Stimulated activated CD4-positive, alpha-beta T cell treated with anti-CD3 and anti-CD28 coated beads, TNF-alpha, amount 100 ng/mL, for 48 hours (primary cell): Measurements from ENCODE around the gene VIP.
"Not testable (repeated sequence)": the region's sequence is repeated elsewhere in the genome, so short reads cannot be mapped to it uniquely, and the experiment has no call there.

Experiments used
- DNase-seq, 3 donors: peaks; one replicate each; pipeline ENCODE4 v3.0.0-alpha.2; 2020; ENCODE audit warnings: low read depth in 3 of 3

The VIP gene

DNA sequence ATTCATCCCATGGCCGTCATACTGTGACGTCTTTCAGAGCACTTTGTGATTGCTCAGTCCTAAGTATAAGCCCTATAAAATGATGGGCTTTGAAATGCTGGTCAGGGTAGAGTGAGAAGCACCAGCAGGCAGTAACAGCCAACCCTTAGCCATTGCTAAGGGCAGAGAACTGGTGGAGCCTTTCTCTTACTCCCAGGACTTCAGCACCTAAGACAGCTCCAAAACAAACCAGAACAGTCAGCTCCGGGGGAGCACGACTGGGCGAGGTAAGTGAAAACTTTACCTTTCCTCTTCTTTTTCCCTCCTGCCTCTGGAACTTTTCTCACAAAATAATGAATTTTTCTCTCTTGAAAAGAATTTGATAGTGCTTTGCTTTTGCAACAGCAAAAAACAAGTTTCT lies at the start of gene VIP:
VIP (plus strand) TSS at position 104 of the 400 bp plus-strand sequence. CDS start 1,381 bp downstream, outside the sequence.
- no peak for DNase-seq

- no peak for DNase-seq
These were observed 49.3 kb upstream of the VIP start for GRCh38 chr6:152701081-152701862.

GRCh38 chr6:152701863-152702401 lies 48.7 kb upstream of the VIP start:
- DNase-seq = no peak

DNA sequence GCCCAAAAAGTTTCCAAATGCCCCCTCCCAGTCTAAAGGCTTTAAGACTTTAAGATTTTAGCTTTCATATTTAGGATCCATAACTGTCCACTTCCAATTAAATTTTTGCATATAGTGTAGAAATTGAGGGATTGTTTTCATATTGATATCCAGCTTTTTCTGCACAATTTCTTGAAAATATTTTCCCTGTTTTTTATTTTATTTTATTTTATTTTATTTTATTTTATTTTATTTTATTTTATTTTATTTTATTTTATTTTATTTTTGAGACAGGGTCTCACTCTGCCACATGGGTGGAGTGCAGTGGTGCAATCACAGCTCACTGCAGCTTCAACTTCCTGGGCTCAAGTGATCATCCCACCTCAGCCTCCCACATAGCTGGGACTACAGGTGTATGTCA lies 46.8 kb upstream of the VIP start:
- DNase-seq = not testable (repeated sequence)

DNA sequence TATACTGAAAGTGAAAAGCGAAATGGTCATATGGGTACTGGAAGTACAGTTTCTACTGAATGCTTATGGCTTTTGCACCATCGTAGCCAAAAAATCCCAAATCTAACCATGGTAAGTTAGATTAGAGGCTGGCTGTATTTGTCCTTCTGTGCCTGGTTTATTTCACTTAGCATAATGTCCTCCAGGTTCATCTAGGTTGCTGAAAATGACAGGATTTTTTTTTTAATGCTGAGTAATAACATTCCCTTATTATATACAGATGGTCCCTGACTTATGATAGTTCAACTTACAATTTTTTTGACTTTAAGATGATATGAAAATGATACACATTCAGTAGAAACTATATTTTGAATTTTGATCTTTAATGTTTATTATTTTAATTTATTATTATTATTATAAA lies 45.3 kb upstream of the VIP start:
- no peak for DNase-seq

DNA sequence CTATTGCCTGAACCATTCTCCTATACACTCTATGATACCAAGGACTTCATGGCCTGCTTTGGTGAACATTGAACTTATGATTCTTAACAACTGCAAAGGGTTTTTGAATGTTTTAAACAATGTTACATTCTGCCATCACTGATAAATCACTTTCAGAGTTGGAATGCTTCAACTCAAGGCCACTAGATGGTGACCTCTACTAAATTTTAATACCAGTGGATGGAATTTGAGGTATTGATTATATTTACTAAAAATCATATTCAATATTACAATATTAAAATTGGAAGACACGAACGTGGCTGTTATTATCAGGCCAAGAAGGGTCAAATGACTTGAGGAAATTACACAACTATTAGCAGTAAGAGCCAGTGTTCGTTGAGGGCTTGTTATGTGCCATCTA lies 34.3 kb upstream of the VIP start:
- no peak for DNase-seq

DNA sequence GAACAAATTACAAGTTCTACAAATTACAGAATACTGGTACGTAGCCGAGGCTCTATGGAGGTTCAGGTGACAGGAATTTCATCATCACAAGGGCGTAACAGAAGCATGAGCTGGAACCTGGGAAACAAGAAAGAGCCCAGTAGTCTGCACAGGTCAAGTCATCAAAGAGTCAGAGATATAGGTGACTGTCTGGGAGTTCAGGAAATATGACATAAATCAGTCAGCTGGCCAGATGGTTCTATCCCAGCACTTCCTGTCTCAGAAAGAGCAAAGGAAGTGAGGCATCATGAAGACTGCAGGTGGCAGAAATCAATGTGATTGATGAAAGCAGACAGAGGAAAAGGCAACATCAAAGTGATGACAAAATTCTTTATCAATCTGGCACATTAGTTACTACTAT lies 29.6 kb upstream of the VIP start:
- DNase-seq = no peak

- no peak for DNase-seq
These were observed 28.6 kb upstream of the VIP start for GRCh38 chr6:152721956-152722355.

DNA sequence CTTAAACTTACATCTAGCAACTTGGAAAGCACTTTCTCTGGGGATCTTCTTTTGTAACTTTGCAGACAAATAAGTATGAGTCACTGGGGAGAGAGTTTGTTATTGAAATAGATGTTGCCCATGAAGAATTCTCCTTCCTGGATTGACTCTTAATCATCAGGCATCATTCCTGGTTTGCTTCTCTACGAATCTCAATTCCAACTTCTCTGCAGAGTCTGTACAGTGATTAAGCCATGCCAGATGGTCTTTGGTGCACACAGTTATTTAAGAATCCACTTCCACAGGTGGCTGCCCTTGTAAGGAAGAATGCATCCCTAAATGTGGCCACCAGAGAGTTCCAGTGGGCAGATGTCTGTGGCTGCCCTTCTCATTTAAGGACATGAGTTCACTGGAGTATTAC lies 27.2 kb upstream of the VIP start:
- no peak for DNase-seq

DNA sequence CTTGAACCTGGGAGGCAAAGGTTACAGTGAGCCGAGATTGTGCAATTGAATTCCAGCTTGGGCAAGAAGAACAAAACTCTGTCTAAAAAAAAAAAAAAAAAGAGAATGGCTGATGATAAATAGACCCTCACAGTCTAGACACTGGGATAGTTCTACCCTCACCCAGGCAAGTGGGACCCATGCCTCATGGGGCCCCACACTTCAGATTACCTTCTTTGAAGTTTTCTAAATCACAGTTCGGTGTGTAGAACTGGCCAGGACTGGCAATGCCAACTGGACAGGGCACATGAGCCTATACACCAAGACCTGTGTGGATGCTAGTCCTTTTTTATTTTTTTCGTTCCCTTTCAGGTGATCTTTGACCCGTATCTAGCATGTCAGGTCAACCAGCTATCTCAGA lies 24.3 kb upstream of the VIP start:
- no peak for DNase-seq

DNA sequence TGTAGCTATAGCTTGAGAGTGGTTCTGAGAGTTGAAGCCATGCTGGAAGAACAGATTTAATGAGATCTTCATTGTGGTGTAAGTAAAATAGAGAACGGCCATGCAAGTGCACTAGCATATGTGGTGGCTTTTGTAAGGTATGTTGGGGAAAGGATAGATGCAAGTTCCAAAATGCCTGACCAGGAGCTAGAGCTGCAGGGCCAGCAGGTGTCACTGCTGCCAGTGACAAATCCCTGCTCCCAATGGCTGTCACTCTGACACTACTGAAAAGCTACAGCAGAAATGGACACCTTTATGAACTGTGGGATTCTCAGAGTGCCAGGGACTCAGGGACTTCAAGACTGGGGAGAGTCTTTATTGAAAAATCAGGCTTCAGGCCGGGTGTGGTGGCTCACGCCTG lies 23.1 kb upstream of the VIP start:
- DNase-seq = no peak

DNA sequence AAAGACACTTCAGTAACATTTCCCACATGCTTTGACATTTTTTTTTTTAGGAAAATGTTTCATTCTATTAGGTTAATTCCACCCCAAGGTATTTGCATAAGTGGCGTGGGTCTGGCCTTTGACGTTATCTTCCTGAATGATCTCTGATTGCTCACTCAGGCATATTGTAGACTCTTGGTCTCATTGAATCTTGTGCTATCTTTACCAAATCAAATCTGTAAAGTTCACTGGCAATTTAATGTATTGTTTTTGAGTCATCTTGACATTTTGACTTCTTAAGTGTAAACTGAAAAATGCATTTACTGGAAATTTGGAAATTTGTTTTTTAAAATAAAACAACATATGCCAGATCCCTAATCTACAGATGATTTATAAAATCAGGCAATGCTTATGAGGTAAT lies 16.0 kb upstream of the VIP start:
- no peak for DNase-seq

DNA sequence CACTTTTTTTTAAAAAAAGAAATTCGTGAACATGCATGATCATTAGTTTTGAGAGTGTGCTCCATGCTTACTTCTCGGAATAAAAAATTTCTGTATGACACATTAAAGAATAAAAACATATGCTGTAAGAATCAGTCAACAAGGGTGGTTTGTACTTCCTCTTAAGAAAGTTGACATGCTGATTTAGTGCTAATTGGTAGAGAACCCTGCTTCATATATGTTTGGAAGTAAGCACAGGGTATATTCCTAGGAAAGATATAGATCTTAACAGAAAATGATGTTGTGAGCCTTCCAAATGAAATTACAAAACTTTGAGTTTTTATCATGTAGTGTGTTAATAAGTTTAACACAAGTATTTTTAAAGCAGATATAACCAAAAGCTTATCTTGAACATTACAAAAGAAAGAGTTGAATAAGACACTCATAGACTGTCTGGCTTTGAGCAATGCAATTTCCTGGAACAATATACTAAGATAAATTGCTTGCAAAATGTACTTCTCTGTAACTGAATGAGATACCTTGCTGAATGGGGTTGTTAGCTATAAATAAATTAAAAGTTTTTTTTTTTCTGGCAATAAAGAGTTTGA lies 13.8 kb upstream of the VIP start:
- no peak for DNase-seq

DNA sequence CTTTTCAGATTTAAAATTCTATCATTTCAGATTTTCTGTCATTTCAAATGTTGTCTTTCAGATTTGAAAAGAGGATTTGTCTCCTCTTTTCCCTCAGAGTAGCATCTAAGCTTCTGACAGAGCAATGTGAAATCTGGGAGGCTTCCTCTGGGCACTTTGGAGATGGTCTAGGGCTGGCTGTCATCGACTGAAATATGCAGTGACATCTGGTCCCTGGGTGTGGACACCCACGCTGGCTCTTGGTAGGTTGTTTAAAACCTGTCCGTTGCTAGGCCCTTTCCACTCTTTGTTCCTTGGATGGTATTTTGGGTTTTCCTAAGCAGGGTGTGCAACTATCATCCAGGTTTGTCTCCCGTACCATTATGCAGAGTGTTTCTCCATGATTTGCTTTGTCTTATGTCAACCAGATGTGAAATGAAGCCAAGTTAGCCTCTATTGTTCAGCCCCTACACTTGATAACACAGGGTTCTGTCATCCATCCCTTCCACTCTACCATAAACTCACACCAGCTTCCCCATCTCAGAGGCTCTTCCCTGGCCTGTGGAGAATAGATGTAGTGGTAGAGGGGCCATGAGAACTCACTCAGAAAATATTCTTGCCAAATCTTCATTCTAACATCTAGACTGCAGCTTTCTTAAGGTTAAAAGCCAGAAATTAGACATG lies 5.0 kb upstream of the VIP start:
- DNase-seq = no peak

GRCh38 chr6:152746172-152746553 lies 4.4 kb upstream of the VIP start:
- DNase-seq = no peak

DNA sequence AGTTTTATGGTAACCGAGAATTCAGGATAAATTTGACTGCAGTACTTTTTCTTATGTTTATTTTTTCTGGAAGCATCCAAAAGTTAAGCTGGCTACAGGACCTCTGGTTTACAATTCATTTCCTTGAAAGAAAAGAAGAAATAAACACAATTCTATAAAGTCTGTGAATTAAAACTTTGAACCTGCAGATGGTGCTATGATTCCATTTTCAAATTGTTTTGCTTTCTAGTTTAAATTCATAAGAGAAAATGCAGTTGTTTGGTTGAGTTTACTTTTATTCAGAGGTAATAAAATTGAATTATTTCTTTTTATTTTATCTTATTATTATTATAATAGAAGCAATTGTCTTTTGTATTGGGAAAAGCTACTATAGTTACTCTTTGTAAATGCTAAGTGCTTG lies 1.8 kb upstream of the VIP start:
- DNase-seq = no peak

DNA sequence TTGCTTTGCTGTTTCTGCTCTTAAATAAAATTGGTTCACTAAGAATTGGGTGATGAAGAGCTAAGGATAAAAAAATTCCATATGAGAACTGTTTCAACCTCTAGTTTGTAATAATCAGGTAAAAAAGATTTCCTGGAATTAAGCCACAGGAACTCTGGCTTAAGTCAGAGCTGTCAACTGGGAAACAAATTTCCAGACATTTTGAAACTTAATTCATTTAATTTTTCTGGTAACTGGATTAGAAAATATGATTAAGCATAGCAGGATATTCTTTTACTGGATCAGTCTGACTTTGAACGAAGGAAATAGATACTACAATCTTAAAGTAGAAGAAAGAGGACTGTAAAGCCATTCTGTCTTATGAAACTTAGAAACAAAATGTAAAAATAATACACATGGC lies 1.3 kb upstream of the VIP start:
- DNase-seq = no peak

GRCh38 chr6:152765331-152765730 lies 14.7 kb downstream of the VIP start:
- no peak for DNase-seq

GRCh38 chr6:152769159-152769558 lies 18.6 kb downstream of the VIP start:
- DNase-seq = no peak

GRCh38 chr6:152769993-152770392 lies 19.4 kb downstream of the VIP start:
- DNase-seq = no peak

DNA sequence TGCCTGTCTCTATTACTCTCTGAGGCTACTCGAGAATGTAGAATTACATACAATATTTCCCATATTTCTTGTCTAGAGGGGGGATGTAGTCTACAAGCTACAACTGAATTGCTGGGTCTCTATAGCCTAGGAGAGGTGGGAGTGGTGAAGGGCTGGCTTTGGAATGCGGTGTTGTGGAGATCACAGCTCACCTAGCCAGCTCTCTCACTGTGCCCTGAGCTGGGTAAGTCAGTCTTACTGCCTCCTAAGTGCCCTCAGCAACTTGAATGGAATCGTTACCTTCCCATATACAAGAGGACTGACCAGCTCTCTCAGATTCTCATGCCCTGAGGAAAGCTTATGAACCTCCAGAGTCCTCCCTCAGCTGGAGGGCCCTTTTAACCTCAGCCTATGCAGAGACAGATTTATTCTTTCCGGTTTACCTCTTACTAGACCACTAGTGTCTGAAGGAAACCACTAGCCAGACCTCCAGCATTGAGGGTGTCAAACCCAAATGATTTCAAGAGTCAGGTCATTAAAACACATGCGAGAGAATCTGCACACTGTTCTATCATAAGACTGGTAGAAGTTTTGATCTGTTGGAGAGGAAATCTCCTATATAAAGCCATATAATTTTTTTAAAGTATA lies 20.6 kb downstream of the VIP start:
- no peak for DNase-seq

DNA sequence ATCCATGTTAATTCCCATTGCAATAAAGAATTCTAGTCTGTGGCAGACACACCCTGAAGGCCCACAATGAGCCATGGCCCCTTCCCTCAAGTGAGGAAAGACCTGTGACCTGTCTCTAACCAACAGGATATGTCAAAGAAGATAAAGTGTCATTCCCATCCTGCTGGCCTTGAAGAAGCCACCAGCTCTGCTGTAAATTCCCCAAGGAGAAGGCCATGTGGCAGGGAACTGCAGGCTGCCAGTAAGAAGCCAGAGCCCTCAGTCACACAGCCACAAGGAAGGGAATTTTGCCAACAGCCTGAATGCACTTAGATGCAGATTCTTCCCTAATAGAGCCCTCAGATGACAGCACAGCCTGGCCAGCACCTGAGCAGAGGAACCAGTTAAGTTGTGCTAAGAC lies 24.8 kb downstream of the VIP start:
- DNase-seq = no peak

GRCh38 chr6:152776833-152777232 lies 26.2 kb downstream of the VIP start:
- no peak for DNase-seq
